Measurements from ENCODE around the gene TNS3.

TNS3 gene

GRCh38 chr7:47335557-47336471 is 246.1 kb downstream of the TNS3 start:
- peak; percentile 92 for DNase-seq

- no peak for DNase-seq
Observed at GRCh38 chr7:47335071-47335470, 246.8 kb downstream of the TNS3 start.

- DNase-seq = no peak
Observed at GRCh38 chr7:47333959-47334358, 248.0 kb downstream of the TNS3 start.

GRCh38 chr7:47333554-47333887 is 248.4 kb downstream of the TNS3 start:
- no peak for DNase-seq

GRCh38 chr7:47332681-47333553 is 249.0 kb downstream of the TNS3 start:
- no peak for DNase-seq

- DNase-seq = no peak
Observed at GRCh38 chr7:47332213-47332612, 249.7 kb downstream of the TNS3 start.

- DNase-seq = no peak
Observed at GRCh38 chr7:47331179-47331565, 250.7 kb downstream of the TNS3 start.

- no peak for DNase-seq
Observed at GRCh38 chr7:47330561-47331178, 251.2 kb downstream of the TNS3 start.

- DNase-seq = no peak
Observed at GRCh38 chr7:47330026-47330425, 251.9 kb downstream of the TNS3 start.

- DNase-seq = no peak
Observed at GRCh38 chr7:47329320-47329926, 252.5 kb downstream of the TNS3 start.

GRCh38 chr7:47328392-47329319 is 253.3 kb downstream of the TNS3 start:
- DNase-seq = no peak

GRCh38 chr7:47327698-47328391 is 254.1 kb downstream of the TNS3 start:
- DNase-seq = peak; percentile 7

- no peak for DNase-seq
Observed at GRCh38 chr7:47327346-47327697, 254.6 kb downstream of the TNS3 start.

- DNase-seq = no peak
Observed at GRCh38 chr7:47326808-47327207, 255.1 kb downstream of the TNS3 start.

GRCh38 chr7:47326220-47326619 is 255.7 kb downstream of the TNS3 start:
- DNase-seq = no peak

GRCh38 chr7:47325337-47325736 is 256.6 kb downstream of the TNS3 start:
- no peak for DNase-seq

- DNase-seq = no peak
Observed at GRCh38 chr7:47323904-47324303, 258.0 kb downstream of the TNS3 start.

GRCh38 chr7:47322731-47323130 is 259.2 kb downstream of the TNS3 start:
- no peak for DNase-seq

- DNase-seq = no peak
Observed at GRCh38 chr7:47320296-47320695, 261.6 kb downstream of the TNS3 start.

GRCh38 chr7:47318395-47319182 is 263.3 kb downstream of the TNS3 start:
- DNase-seq = no peak

GRCh38 chr7:47317487-47317886 is 264.4 kb downstream of the TNS3 start:
- no peak for DNase-seq
